ENCODE data around the gene PKNOX2.

The PKNOX2 gene

DNA sequence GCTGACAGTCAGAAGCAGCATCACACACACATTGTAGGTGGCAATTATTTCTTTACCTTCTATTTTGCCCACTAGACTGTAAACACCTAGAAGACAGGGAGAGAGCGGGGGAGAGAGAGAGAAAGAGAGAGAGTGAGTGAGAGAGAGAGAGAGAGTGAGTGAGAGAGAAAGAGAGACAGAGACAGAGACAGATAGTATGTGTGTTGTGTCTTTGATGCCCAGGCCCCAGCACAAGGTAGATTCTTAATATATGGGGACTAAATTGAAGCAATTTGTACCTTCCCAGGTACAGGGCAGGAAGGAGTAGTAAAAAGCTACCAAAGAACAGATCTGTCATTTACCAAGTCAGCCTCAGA is 163.7 kb downstream of the PKNOX2 start:
- Histone ChIP-seq H3K4me3 (replicated peaks; ENCODE audit: low read depth, low read length) (no peak overlapping the region), H3K36me3 (ENCODE audit: control insufficient read depth, insufficient read depth, low read length) (no peaks in the 10 kb centered on the region), H3K27me3 (replicated peaks; ENCODE audit: control insufficient read depth, insufficient read depth, low read length) (no peaks in the 10 kb centered on the region; the same call in none of the 2 replicates)
- TF ChIP-seq, protein P1, sequence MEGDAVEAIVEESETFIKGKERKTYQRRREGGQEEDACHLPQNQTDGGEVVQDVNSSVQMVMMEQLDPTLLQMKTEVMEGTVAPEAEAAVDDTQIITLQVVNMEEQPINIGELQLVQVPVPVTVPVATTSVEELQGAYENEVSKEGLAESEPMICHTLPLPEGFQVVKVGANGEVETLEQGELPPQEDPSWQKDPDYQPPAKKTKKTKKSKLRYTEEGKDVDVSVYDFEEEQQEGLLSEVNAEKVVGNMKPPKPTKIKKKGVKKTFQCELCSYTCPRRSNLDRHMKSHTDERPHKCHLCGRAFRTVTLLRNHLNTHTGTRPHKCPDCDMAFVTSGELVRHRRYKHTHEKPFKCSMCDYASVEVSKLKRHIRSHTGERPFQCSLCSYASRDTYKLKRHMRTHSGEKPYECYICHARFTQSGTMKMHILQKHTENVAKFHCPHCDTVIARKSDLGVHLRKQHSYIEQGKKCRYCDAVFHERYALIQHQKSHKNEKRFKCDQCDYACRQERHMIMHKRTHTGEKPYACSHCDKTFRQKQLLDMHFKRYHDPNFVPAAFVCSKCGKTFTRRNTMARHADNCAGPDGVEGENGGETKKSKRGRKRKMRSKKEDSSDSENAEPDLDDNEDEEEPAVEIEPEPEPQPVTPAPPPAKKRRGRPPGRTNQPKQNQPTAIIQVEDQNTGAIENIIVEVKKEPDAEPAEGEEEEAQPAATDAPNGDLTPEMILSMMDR (IDR thresholded peaks at IDR 0.05; ENCODE audit: insufficient read depth, low read length, poor library complexity, severe bottlenecking): no peak
- DNase-seq (ENCODE audit: extremely low read depth, insufficient read length): no peak

DNA sequence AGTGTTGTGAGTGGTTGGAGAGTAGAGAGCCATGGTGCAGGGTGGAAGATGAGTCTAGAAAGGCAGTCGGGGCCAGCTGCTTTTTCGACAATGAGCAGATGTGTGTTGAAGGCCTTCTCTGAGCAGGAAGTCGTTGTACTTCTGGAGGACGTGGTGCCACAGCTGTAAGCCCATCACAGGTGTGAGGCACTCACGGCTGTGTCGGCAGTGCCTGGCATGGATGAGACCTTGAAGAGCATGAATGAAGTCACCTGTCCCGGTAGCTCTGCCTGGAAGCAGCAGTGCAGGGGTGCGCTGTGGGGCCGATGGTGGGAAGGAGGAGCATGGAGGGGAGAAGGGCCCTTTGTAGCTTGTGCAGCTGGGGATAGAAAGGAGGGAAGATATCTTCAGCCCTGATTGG is 165.2 kb downstream of the PKNOX2 start:
- no peaks in the 10 kb centered on the region for H3K36me3 ChIP-seq (ENCODE audit: control insufficient read depth, insufficient read depth, low read length)
- DNase-seq (ENCODE audit: extremely low read depth, insufficient read length): no peak
- no peaks in the 10 kb centered on the region; the same call in none of the 2 replicates for H3K27me3 ChIP-seq (replicated peaks; ENCODE audit: control insufficient read depth, insufficient read depth, low read length)
- no peak overlapping the region for H3K4me3 ChIP-seq (replicated peaks; ENCODE audit: low read depth, low read length)
- TF ChIP-seq, protein P1 (IDR thresholded peaks at IDR 0.05; ENCODE audit: insufficient read depth, low read length, poor library complexity, severe bottlenecking): no peak

DNA sequence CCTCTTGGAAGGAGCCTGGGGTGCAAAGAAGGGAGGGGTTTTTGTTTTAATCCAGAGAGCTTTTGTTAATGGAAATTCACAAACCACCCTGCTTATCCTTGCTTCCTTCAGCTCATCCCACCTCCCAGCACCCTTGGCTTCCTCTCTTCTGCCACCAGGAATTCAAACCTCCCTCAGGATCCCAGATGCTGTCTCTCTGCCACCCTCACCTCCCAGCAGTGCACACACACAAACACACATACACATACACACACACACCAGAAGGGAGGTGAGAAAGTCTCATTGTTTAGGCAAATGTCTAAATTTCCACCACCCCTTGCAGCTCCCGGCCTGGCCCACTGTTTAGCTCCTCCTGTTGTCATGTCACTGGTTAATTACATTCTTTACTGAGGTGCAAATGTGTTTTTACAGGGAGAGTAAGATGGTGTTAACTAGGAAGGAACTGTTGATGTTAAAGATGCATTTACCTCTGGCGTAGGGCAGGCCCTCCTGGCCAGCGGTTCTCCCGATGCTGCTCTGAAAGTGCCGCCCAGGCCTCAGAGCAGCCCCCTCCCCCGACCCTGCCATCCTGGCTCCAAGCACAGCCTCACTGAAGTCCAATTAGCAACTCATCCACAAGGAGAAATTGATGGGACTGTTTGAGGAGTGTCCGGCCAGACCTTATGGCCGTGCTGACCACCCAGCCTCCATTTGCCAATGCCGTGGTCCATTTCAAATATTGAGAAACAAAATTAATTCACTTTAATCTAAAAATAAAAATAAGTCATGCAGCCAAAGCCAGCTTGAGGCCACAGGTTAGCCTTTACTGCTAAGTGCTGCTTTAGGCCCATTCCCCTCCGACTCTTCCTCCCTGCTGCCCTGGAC is 166.1 kb downstream of the PKNOX2 start:
- TF ChIP-seq, protein P1 (IDR thresholded peaks at IDR 0.05; ENCODE audit: insufficient read depth, low read length, poor library complexity, severe bottlenecking): no peak
- Histone ChIP-seq H3K4me3 (replicated peaks; ENCODE audit: low read depth, low read length) (no peak overlapping the region), H3K27me3 (replicated peaks; ENCODE audit: control insufficient read depth, insufficient read depth, low read length) (no peaks in the 10 kb centered on the region; the same call in 1 of the 2 replicates)

DNA sequence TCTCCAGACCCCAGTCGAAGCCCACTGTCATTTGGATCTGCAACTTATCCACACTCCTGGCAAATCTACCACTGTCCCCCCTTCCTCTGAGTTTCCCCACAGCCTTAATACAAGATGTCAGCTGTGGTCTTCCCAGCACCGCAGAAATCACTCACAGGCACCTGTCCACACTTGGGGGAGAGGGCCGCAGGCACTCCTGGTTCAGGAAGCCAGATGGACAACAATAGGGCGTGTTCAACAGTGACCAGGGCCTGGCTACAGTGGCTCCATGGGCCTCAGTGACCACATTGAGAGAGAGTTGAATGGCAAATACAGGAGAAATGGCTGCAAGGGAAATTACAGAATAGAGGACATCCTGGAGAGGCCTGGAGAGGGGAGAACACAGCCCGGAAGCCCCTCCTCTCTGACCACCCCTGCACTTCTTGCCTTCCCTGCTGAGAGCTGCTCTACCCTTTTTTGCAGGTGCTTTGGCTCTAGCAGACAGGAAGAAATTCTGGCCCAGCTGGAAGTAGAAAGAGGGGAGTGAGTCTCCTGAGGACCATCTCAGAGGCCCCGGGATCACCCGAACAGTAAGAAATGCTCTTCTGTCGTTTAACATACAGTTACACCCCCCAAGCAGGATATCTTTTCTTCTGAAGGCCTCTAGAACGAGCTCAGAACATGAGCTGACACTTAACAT is 166.9 kb downstream of the PKNOX2 start:
- TF ChIP-seq, protein P1 (IDR thresholded peaks at IDR 0.05; ENCODE audit: insufficient read depth, low read length, poor library complexity, severe bottlenecking): no peak
- no peaks in the 10 kb centered on the region; the same call in 1 of the 2 replicates for H3K27me3 ChIP-seq (replicated peaks; ENCODE audit: control insufficient read depth, insufficient read depth, low read length)

More for the DNA sequence above, 166.1 kb downstream of the PKNOX2 start:
- DNase-seq (ENCODE audit: extremely low read depth, insufficient read length): no peak
- no peaks in the 10 kb centered on the region for H3K36me3 ChIP-seq (ENCODE audit: control insufficient read depth, insufficient read depth, low read length)

DNA sequence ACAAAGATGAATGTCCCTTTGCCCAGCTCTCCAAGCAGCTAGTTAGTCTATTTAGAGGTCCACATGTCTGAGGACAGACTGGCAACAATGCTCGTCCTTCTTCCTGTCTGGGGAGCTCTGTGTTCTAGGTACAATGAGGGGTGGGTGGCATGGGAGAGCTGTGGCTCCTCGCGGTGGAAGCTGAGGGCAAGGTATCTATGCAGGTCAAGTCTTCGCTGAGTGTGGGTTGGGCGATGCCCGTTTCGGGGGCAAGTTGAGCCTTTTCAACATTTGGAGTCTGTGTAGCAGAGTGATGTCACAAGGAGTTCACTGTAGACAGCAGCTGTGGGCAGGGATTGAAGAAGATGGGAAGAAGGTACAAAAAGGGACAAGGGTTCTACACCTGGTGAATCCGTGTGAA is 168.3 kb downstream of the PKNOX2 start:
- H3K27me3 ChIP-seq (replicated peaks; ENCODE audit: control insufficient read depth, insufficient read depth, low read length): no peaks in the 10 kb centered on the region; the same call in 1 of the 2 replicates

More for the DNA sequence above, 166.9 kb downstream of the PKNOX2 start:
- no peaks in the 10 kb centered on the region for H3K36me3 ChIP-seq (ENCODE audit: control insufficient read depth, insufficient read depth, low read length)
- DNase-seq (ENCODE audit: extremely low read depth, insufficient read length): no peak
- no peak overlapping the region for H3K4me3 ChIP-seq (replicated peaks; ENCODE audit: low read depth, low read length)

More for the DNA sequence above, 168.3 kb downstream of the PKNOX2 start:
- no peak overlapping the region for H3K4me3 ChIP-seq (replicated peaks; ENCODE audit: low read depth, low read length)
- no peaks in the 10 kb centered on the region for H3K36me3 ChIP-seq (ENCODE audit: control insufficient read depth, insufficient read depth, low read length)
- TF ChIP-seq, protein P1 (IDR thresholded peaks at IDR 0.05; ENCODE audit: insufficient read depth, low read length, poor library complexity, severe bottlenecking): no peak
- DNase-seq (ENCODE audit: extremely low read depth, insufficient read length): no peak
